Tibial nerve (tissue), 4 donors: ENCODE results near the gene SLC27A3.

Source experiments
- EP300 ChIP-seq, 2 donors: sonication (generic); formaldehyde crosslinking; IDR thresholded peaks; one replicate each; pipeline ENCODE4 v1.6.1; 2017; ENCODE audit warnings: antibody characterized with exemption in 2 of 2, mild to moderate bottlenecking in 1 of 2
- POLR2A ChIP-seq, 2 donors: fragments of 450-650 bp; IDR thresholded peaks; one replicate each; pipeline ENCODE4 v1.6.1; 2017; ENCODE audit warnings: antibody characterized with exemption in 2 of 2, mild to moderate bottlenecking in 2 of 2, moderate library complexity in 2 of 2
- TF ChIP-seq, protein P1 (sequence below), 5 experiments: fragments of 200-600 bp in 3 of 5; fragments of 450-650 bp in 2 of 5; sonication (generic) in 3 of 5; IDR thresholded peaks; one replicate each; pipeline ENCODE4 v1.5.1; 2016 to 2019; ENCODE audit warnings: antibody characterized with exemption in 5 of 5, mild to moderate bottlenecking in 3 of 5, moderate library complexity in 2 of 5

DNA sequence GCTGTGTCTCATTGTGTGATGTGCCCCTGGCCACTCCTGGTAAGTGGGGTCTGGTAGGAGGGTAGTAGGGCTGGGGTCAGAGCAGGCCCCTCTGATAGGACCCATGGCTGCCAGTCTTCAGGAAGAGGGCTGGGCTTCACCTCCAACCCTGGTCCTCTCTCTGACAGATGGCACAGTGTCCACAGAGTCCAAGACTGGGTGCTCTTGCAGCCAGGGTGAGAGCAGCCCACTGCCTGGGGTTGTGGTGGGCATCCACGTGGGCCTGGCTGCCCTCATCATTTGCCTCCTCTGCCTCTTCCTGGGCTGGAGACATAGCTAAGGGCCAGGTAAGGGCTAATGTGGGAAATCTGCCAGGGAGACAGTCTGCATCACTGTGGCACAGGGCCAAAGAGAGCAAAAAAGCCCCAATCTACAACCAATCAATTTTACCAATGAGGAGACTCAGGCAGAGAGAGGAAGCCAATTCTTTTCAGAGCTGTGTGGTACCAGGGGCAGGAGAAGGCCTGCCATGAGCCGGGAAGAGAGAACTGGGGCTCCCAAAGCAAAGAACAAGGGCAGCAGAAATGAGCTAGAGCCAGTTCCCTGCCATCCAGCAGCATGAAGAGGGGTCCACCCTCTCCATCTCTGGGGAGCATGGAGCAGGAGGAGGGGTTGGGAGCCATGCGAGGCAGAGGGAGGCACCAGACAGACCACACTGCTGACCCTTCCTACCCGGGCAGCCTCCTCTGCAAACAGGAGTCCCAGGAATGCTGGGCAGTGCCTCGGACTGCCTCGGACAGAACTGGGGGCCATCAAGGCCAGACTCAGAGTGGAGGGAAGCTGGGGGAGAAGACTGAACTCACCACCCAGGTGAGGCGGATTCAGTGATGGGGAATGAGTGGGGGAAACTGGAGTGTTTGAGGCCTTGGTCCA, 26.8 kb downstream of the SLC27A3 start:
- TF ChIP-seq POLR2A (IDR thresholded peaks at IDR 0.05) (no peak), EP300 (IDR thresholded peaks at IDR 0.05) (no peak)
- TF ChIP-seq, protein P1, sequence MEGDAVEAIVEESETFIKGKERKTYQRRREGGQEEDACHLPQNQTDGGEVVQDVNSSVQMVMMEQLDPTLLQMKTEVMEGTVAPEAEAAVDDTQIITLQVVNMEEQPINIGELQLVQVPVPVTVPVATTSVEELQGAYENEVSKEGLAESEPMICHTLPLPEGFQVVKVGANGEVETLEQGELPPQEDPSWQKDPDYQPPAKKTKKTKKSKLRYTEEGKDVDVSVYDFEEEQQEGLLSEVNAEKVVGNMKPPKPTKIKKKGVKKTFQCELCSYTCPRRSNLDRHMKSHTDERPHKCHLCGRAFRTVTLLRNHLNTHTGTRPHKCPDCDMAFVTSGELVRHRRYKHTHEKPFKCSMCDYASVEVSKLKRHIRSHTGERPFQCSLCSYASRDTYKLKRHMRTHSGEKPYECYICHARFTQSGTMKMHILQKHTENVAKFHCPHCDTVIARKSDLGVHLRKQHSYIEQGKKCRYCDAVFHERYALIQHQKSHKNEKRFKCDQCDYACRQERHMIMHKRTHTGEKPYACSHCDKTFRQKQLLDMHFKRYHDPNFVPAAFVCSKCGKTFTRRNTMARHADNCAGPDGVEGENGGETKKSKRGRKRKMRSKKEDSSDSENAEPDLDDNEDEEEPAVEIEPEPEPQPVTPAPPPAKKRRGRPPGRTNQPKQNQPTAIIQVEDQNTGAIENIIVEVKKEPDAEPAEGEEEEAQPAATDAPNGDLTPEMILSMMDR (IDR thresholded peaks at IDR 0.05), result no peak
